CD4-positive, alpha-beta T cell treated with Interleukin-1 beta for 1 hour (primary cell): Measurements from ENCODE around the gene EEF1G.
A peak's percentile ranks its signal among the peaks of the same experiment; 100 is the strongest.
"Not testable (repeated sequence)": the region's sequence is repeated elsewhere in the genome, so short reads cannot be mapped to it uniquely, and the experiment has no call there.

Experiments used
- DNase-seq, 2 donors: peaks; one replicate each; pipeline ENCODE4 v3.0.0-alpha.2; 2020 to 2022

The EEF1G gene

GRCh38 chr11:62553839-62554361 is 19.8 kb downstream of the EEF1G start:
- DNase-seq, result peak; percentile 31 to 76

GRCh38 chr11:62553080-62553838 is 20.4 kb downstream of the EEF1G start:
- DNase-seq, result peak; percentile 84 to 87

GRCh38 chr11:62552485-62553079 is 21.1 kb downstream of the EEF1G start:
- peak; percentile 34 to 65 for DNase-seq

- not testable (repeated sequence) for DNase-seq
These were observed 23.2 kb downstream of the EEF1G start for GRCh38 chr11:62550478-62550877.

- no peak for DNase-seq
These were observed 25.0 kb downstream of the EEF1G start for GRCh38 chr11:62548545-62549335.

- DNase-seq, result no peak
These were observed 25.9 kb downstream of the EEF1G start for GRCh38 chr11:62547691-62548281.

GRCh38 chr11:62546929-62547625 is 26.6 kb downstream of the EEF1G start:
- no peak for DNase-seq

GRCh38 chr11:62546244-62546928 is 27.3 kb downstream of the EEF1G start, which contains the start of gene AHNAK:
AHNAK (minus strand) TSS chr11:62546806; CDS start chr11:62536098, 10,708 bp downstream.
- DNase-seq, result peak; percentile 85 to 86

GRCh38 chr11:62545437-62546243 is 28.1 kb downstream of the EEF1G start:
- DNase-seq, result peak; percentile 67 to 68

GRCh38 chr11:62544581-62545436 is 28.9 kb downstream of the EEF1G start:
- peak; percentile 59 to 63 for DNase-seq

- DNase-seq, result peak in 1 of 2 donors; percentile 35
These were observed 29.8 kb downstream of the EEF1G start for GRCh38 chr11:62543680-62544444.

- peak; percentile 79 for DNase-seq
These were observed 30.7 kb downstream of the EEF1G start for GRCh38 chr11:62542750-62543567.

GRCh38 chr11:62542111-62542745 is 31.5 kb downstream of the EEF1G start:
- no peak for DNase-seq

GRCh38 chr11:62540804-62541701 is 32.6 kb downstream of the EEF1G start:
- DNase-seq, result peak in 1 of 2 donors; percentile 41

- DNase-seq, result peak in 1 of 2 donors; percentile 44
These were observed 34.3 kb downstream of the EEF1G start for GRCh38 chr11:62539238-62539925.
